UCSD-AML1 (cell line): ENCODE measurements around the gene HNRNPH2.

Experiments used
- DNase-seq: peaks from one replicate; lab custom pipeline; 2025; ENCODE audit not compliant: unreplicated experiment; lab: John Stamatoyannopoulos, UW

HNRNPH2 gene, protein sequence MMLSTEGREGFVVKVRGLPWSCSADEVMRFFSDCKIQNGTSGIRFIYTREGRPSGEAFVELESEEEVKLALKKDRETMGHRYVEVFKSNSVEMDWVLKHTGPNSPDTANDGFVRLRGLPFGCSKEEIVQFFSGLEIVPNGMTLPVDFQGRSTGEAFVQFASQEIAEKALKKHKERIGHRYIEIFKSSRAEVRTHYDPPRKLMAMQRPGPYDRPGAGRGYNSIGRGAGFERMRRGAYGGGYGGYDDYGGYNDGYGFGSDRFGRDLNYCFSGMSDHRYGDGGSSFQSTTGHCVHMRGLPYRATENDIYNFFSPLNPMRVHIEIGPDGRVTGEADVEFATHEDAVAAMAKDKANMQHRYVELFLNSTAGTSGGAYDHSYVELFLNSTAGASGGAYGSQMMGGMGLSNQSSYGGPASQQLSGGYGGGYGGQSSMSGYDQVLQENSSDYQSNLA

GRCh38 chrX:101407748-101408531 is at the start of gene HNRNPH2, which contains the start of gene GLA:
Gene HNRNPH2 (plus strand): TSS chrX:101408222. CDS start chrX:101411989, 3,767 bp downstream.
Gene GLA (minus strand): TSS chrX:101407925. CDS start chrX:101407903, 22 bp downstream.
- DNase-seq, result peak; percentile 83

DNA sequence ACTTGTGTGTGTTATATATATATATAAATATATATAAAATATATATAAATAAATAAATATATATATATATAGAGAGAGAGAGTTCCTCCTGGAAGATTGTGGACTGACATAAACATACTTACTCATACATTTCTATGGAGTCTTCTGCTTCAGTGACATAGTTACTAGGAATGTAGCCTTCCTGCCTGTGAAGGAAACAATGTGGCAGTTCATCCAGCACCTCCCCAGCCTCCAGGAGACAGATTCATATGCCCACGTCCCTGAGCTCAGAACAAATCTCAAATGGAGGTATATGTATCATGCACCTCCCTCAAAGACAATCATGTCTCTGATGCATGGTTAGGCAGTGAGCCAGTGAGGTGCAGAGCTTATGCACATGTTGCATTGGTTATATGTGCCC is 48.1 kb upstream of the HNRNPH2 start:
- DNase-seq, result no peak

DNA sequence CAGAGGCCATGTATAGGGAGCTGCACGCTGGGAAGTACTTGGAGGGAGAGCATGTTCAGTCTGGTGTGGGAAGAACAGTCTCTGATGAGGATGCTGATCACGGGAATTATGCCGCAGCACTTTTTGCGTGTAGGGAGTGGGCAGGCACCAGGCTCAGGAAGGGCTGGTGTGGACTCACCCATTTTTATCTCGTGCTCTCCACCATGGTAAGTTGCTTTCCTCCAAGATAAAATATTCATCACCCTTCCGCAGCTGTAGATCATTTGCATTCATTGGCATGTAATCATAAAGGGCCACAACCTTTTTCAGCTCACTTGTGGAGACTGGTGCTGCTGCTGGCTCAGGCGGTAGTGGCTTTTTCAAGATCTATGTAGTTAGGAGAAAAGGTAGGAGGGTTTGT is 47.6 kb upstream of the HNRNPH2 start:
- no peak for DNase-seq

DNA sequence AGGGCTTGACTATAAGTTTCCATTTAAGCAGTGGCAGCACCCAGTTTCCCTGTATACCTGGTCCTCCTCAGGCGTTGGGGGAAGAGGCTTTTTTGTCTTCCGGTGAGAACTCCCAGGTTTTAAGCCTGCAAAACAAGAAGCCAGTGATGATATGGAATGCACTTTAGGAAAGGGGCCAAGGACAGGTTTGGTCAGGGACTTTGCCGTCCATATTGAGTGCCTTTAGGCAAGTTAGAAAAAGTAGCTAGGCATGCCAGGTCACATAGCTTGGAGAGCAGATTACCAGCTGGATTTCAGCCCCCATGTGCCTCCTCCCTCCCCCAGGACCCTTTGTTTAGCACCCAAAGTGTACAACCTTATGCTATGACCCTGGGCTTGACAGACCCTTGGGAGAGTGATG is 45.9 kb upstream of the HNRNPH2 start:
- no peak for DNase-seq

DNA sequence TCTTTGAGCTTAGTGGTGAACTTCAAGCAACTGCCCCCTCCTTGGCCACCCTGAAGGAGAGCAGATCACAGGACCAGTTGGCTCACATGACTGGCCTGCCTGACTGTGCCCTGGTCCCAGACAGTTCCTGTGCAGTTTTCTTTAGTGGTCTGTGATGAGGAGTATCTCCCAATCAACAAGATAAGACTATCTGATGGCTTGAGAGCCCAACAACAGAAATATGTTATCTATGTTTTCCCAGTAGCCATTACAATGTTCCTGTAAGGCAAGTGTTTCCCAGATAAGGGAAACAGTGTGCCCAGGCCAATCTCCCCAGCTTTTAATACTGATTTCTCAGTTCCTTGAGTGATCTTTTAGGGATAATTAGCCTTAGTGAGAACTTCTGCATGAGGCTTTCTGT is 45.3 kb upstream of the HNRNPH2 start:
- no peak for DNase-seq

GRCh38 chrX:101365301-101365795 is 42.7 kb upstream of the HNRNPH2 start:
- DNase-seq, result no peak

DNA sequence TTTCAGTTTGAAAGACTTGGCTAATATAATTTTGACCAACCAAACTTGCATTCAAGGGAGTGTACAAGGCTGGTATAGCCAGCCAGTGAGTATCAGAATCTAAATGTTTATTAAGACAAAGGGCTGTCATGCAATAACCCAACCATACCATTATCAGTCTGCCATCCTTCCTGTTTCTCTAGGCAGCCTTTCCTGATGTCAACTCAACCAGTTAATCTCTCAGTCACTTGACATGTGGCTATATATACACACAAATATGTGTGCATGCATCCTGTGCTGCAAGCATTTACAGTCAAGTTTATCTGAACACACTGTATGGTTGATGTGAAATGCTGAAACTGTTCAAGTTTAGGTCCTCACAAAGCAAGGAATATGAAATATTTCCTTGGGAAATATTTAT is 39.2 kb upstream of the HNRNPH2 start:
- DNase-seq, result no peak

DNA sequence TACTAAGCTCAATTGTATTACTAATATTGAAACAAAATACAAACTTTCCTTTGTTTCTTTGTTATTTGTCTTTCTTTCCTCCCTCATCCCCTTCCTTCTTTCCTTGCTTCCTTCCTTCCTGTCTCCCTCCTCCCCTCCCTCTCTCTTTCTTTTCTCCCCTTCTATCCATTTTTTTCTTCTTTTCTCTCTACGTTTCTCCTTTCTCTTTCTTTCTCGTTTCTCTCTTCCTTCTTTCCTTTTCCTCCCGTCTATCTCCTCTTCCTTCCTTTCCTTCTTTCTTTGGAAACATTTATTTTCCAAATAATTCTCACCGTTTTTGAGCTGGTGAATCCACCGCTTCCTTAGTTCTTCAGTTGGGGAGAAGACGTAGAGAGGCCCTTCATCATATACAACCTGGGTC is 38.3 kb upstream of the HNRNPH2 start:
- no peak for DNase-seq

DNA sequence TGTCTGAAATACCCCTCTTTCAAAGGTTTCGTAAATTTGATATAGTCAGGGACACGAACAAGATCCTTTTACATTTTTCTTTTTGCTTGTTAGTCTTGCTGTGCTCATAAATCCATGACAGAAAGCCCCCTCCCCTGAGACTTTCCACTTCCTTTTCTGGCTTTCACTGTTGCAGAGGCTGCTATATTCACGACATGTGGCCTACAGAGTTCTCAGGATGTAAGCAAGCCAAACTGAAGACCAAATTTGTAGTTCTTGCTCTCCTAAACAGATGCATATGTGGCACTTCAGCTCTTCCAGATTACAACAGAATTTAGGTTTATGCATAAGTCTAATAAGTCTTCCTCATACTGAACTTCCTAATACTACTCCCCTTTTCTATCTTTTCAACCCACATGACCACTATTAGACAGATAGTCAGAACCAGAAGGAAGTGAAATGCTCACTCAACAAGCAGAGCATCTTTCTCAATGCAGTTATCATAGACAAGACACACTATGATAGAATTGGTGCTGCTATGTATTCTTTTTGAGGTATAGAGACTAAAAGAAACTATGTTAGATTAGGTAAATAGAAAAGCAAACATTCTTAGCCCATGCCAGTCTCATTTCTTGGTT is 37.0 kb upstream of the HNRNPH2 start:
- no peak for DNase-seq

- no peak for DNase-seq
Measured at GRCh38 chrX:101377547-101377946, 30.5 kb upstream of the HNRNPH2 start.

- DNase-seq, result no peak
Measured at GRCh38 chrX:101383679-101384205, 24.3 kb upstream of the HNRNPH2 start.

- no peak for DNase-seq
Measured at GRCh38 chrX:101385026-101385684, 22.9 kb upstream of the HNRNPH2 start.

DNA sequence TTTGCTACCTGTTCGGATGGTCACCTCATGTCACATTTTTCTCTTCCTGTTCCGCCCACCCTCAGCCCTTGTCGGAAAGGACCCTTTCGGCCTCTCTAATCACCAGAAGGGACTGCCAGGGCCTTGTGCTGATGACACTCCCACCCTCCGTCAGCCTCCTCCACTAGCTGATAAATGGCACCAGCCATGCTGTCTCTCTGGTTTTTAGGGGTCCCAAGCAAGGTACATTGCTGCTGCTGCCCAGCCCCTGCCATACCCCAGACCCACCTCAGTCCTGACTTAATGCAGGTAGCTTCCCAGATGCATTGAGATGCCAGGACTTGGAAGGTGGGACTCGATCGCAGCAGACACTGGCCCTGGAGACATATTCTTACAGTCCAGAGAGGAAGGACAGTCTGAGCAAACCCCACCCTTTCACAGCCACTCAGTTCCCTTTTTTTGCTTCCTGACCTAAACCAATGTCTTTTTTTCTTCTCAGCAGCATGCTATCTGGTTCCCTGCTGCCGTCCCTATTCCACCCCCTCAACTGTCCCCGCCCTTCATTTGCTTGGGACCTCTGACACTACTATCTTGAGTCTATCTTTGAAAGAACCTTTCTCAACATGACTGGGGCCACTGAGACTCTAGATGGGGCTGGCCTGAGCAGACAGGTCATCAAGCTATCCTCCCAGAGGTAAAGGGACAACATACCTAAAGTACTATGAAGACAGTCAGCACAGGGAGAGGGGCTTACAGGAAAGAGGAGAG is 22.1 kb upstream of the HNRNPH2 start, which contains the start of gene BTK:
Gene BTK, minus strand, starts transcription at position 397 of the 747 bp plus-strand sequence. CDS start 10,907 bp downstream, outside the sequence.
- peak; percentile 56 for DNase-seq

DNA sequence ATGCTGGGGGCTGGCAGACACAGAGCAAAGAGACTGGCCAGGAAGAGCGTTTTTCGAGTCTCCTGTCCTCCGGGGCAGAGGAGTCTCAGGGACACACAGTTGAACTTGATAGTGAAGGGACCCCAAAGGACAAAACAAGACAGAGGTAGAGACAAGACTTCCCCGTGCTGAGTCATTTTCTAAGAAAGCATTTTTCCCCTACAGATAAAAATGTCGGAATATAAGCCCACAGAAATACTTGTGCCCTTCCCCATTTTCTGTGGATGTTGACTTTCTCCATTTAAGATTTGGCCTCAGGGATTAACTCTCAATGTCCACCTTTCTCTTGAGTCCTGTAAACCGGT is 21.5 kb upstream of the HNRNPH2 start:
- DNase-seq, result no peak

- no peak for DNase-seq
Measured at GRCh38 chrX:101388604-101389003, 19.4 kb upstream of the HNRNPH2 start.

GRCh38 chrX:101390664-101391525 is 17.1 kb upstream of the HNRNPH2 start, which contains the start of gene RPL36A:
Gene RPL36A (plus strand): TSS chrX:101391011. CDS start chrX:101391044, 33 bp downstream.
- peak; percentile 88 for DNase-seq

- DNase-seq, result no peak
Measured at GRCh38 chrX:101391831-101392230, 16.2 kb upstream of the HNRNPH2 start.

- DNase-seq, result no peak
Measured at GRCh38 chrX:101393530-101394305, 14.3 kb upstream of the HNRNPH2 start.
